DLD1 (cell line): ENCODE results near the gene RPH3AL.
"Not testable (repeated sequence)": the region's sequence is repeated elsewhere in the genome, so short reads cannot be mapped to it uniquely, and the experiment has no call there.

Source experiments
- in situ Hi-C: cut with HindIII; loops from 2 replicates; pipeline ENCODE4 v1.10.0; 2017; ENCODE audit warnings: low sequenced_read_pairs

Gene RPH3AL

GRCh38 chr17:283911-284675, 68.5 kb downstream of the RPH3AL start:
- in situ Hi-C loops, result no loop called here

- in situ Hi-C loops, result no loop called here
Measured at GRCh38 chr17:282912-283882, 69.4 kb downstream of the RPH3AL start.

- in situ Hi-C loops, result no loop called here
Measured at GRCh38 chr17:282000-282911, 70.4 kb downstream of the RPH3AL start.

GRCh38 chr17:281365-281999, 71.1 kb downstream of the RPH3AL start:
- in situ Hi-C loops, result no loop called here

- in situ Hi-C loops, result no loop called here
Measured at GRCh38 chr17:280901-281300, 71.7 kb downstream of the RPH3AL start.

GRCh38 chr17:280216-280615, 72.4 kb downstream of the RPH3AL start:
- in situ Hi-C loops, result no loop called here

GRCh38 chr17:279776-280175, 72.8 kb downstream of the RPH3AL start:
- in situ Hi-C loops, result no loop called here

GRCh38 chr17:279331-279730, 73.3 kb downstream of the RPH3AL start:
- in situ Hi-C loops, result no loop called here

- in situ Hi-C loops, result no loop called here
Measured at GRCh38 chr17:278676-279059, 73.9 kb downstream of the RPH3AL start.

- in situ Hi-C loops, result no loop called here
Measured at GRCh38 chr17:278055-278675, 74.4 kb downstream of the RPH3AL start.

GRCh38 chr17:274902-275301, 77.7 kb downstream of the RPH3AL start:
- in situ Hi-C loops, result no loop called here

GRCh38 chr17:273981-274832, 78.4 kb downstream of the RPH3AL start:
- in situ Hi-C loops, result no loop called here

- in situ Hi-C loops, result not testable (repeated sequence)
Measured at GRCh38 chr17:272856-273255, 79.8 kb downstream of the RPH3AL start.

GRCh38 chr17:271928-272623, 80.5 kb downstream of the RPH3AL start:
- in situ Hi-C loops, result not testable (repeated sequence)

GRCh38 chr17:269616-270514, 82.7 kb downstream of the RPH3AL start:
- in situ Hi-C loops, result no loop called here

- in situ Hi-C loops, result no loop called here
Measured at GRCh38 chr17:266701-267667, 85.6 kb downstream of the RPH3AL start.
